ENCODE measurements around the gene PGLYRP1. TPM values are rescaled to one million over a fixed set of nuclear protein-coding genes. Genes with fewer than 3 reads are reported as not detected.

Gene PGLYRP1
- total RNA-seq, 1 experiment from 2014 or later: not detected

- no peak for DNase-seq
- Histone ChIP-seq H3K4me1 (ENCODE audit: insufficient read depth, low read length) (no peaks in the 10 kb centered on the region), H3K27me3 (ENCODE audit: insufficient read depth, low read length) (peaks cover 3% of the 10 kb centered on the region; the same call in 1 of the 2 replicates), H2BK20ac (ENCODE audit: low read depth, low read length, poor library complexity, severe bottlenecking) (no peak overlapping the region), H3K79me1 (ENCODE audit: insufficient read depth, low read depth, low read length, poor library complexity, severe bottlenecking) (no peaks in the 10 kb centered on the region), H3K4me2 (ENCODE audit: insufficient read depth, insufficient read length, low read length) (no peak overlapping the region), H2BK5ac (ENCODE audit: insufficient read length, low read length) (no peak overlapping the region), H3K9ac (ENCODE audit: extremely low read depth, insufficient read length, low read length) (no peak overlapping the region), H3K79me2 (ENCODE audit: insufficient read depth, low read length) (no peaks in the 10 kb centered on the region), H3T11ph (ENCODE audit: low read length) (no peak overlapping the region), H4K5ac (ENCODE audit: insufficient read length, low read depth, low read length) (no peak overlapping the region), H3K23me2 (ENCODE audit: insufficient read length, low read depth, low read length, poor library complexity, severe bottlenecking) (peaks cover 9% of the 10 kb centered on the region), H3K9me3 (ENCODE audit: control insufficient read depth, low read depth, low read length) (no peaks in the 10 kb centered on the region), H2AFZ (ENCODE audit: low read length) (no peak overlapping the region), H2BK15ac (ENCODE audit: low read depth, low read length) (no peak overlapping the region), H3K27ac (ENCODE audit: insufficient read length, low read depth, low read length) (no peak overlapping the region), H2BK12ac (ENCODE audit: insufficient read length, low read depth, low read length) (no peak overlapping the region), H3K18ac (ENCODE audit: insufficient read length, low read depth, low read length) (no peak overlapping the region), H3K14ac (ENCODE audit: insufficient read depth, low read length) (no peak overlapping the region), H4K91ac (ENCODE audit: insufficient read length, low read depth, low read length) (no peak overlapping the region), H3K56ac (ENCODE audit: insufficient read length, low read depth, low read length) (no peak overlapping the region), H4K20me1 (ENCODE audit: control insufficient read depth, insufficient read depth, insufficient read length) (no peaks in the 10 kb centered on the region), H4K8ac (replicated peaks; ENCODE audit: insufficient read length, low read depth, low read length) (no peak overlapping the region), H3K23ac (ENCODE audit: insufficient read length, low read depth, low read length) (no peak overlapping the region), H2AK5ac (ENCODE audit: insufficient read length, low read length) (no peak overlapping the region), H2BK120ac (ENCODE audit: low read depth, low read length, poor library complexity, severe bottlenecking) (no peak overlapping the region), H3K4ac (ENCODE audit: low read depth, low read length) (no peak overlapping the region)
- Mint-ChIP-seq H3K4me1 (peaks cover 17 to 27% of the 10 kb centered on the region in 2 experiments), H3K4me3 (no peak overlapping the region), H3K27me3 (ENCODE audit: low read depth) (peaks cover 8% of the 10 kb centered on the region), H3K36me3 (ENCODE audit: insufficient read depth in 1 of 3, low read depth in 3 of 3) (peaks cover 0 to 7% (median 5%) of the 10 kb centered on the region in 3 experiments; a peak in 4 of 7 replicates), H3K27ac (no peak overlapping the region), H3K9me3 (peaks cover 0 to 1% of the 10 kb centered on the region in 2 experiments; a peak in 1 of 5 replicates)
- WGBS (ENCODE audit: extremely low coverage, insufficient read length, low lambda C conversion rate): no CpG with 5 or more reads among the region's 7 CpGs
- no peak for TF ChIP-seq CTCF (conservative IDR thresholded peaks at IDR 0.05)
Observed at GRCh38 chr19:46020819-46021125, 2.1 kb downstream of the PGLYRP1 start.
